HG02943 (cell line): ENCODE measurements around the gene AKT3.
A peak's percentile ranks its signal among the peaks of the same experiment; 100 is the strongest.

Source experiments
- ATAC-seq: cut with Tn5 transposase; IDR thresholded peaks from one replicate; pipeline ENCODE4 v1.9.1; 2021; ENCODE audit warnings: mild to moderate bottlenecking, low read depth, moderate library complexity; ENCODE audit not compliant: unreplicated experiment

AKT3 gene

DNA sequence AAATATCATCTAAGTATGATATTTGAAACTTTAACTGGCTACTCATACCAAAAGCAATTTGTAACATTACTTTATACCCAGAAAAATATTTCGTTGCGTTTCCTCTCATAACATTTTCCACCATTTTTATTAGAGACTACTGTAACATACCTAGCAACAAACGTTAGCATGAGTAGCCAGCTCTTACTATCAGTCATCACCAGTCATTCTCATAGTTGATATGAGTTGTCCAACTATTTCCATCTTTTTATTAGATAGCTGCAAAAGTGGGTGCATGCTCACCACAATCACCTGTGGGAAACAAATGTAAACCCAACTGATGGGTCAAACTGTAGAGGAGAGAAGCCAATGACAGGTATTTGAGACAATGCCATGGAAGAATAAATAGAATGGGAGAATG, 114.6 kb downstream of the AKT3 start:
- no peak for ATAC-seq

DNA sequence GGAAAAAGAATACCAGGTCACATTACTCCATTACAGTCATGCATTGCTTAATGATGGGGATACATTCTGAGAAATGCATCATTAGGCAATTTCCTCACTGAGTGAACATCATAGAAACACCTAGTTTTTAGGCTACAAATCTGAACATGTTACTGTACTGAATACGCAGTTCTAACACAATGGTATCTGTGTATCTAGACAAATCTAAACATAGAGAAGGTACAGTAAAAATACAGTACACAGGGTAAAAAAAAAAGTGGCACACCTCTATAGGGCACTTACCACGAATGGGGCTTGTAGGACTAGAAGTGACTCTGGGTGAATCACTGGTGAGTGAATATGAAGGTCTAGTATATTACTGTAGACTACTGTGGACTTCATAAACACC, 115.7 kb downstream of the AKT3 start:
- no peak for ATAC-seq

DNA sequence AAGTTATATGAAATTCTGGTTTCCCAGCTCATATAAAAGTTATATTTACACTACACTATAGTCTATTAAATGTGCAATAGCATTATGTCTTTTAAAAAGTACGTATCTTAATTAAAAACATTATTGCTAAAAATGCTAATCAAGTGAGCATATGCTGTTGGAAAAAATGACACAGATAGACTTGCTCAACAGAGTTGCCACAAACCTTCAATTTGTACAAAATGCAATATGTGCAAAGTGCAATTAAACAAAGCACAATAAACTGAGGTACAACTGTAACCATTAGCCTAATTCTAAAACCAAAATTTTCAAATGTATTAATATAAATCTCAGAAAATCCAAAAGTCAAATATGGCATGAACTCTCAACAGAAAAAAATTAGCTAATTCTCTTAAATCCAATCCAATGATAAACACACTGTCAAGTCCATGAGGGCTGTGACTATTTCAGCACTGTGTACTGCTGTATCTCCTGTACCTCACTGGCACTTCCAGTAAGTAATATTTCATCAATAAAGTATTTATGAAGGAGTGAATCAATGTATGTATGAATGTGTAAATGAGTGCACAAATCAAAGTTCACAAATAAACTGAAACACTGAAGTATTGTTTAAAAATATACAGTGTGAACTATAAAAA, 116.3 kb downstream of the AKT3 start:
- no peak for ATAC-seq

DNA sequence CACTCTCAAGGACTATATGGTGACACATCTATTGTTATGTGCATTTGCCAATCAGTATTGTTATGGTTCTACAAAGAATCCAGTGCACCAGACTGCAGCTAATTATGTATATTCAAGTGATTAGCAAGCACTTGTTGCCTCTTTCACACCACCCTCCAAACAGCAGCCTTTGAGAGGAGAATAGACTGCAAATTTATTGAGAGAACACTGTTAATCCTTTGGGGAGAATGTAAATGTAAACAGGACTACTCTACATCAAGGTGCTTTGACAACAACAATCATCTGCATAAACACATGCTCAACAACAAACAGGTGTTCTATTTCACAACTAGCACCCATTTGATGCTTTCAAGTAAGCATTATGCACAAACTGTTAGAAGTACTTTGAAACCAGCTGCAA, 117.4 kb downstream of the AKT3 start:
- ATAC-seq: no peak

DNA sequence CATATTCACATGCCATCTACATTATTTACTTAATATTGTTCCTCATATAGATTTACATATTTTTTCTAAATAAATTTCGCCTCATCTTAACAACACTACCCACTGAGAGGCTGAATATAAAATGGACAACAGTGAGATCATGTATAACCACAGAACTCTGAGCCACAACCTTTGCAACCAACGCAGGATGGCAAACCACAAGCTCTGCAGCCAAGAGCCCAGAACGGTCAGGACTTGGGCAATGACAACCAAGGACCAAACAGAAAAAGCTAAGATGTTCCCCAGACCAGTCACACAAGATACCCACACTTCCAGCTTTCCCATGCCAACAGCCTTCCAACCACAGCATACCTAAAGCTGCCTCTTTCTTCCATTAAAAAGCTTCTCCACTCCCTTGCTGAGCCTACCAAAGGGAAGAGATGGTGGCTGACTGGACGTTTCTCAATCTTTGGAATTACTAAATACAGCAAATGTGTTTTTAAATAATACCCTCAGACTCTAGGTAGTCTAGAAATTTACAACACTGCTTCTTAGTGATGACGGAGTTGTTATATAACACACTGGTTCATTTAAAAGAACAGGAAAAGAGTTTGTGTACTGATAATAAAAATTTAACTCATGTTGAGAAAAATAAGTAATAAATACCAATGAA, 117.9 kb downstream of the AKT3 start:
- no peak for ATAC-seq

DNA sequence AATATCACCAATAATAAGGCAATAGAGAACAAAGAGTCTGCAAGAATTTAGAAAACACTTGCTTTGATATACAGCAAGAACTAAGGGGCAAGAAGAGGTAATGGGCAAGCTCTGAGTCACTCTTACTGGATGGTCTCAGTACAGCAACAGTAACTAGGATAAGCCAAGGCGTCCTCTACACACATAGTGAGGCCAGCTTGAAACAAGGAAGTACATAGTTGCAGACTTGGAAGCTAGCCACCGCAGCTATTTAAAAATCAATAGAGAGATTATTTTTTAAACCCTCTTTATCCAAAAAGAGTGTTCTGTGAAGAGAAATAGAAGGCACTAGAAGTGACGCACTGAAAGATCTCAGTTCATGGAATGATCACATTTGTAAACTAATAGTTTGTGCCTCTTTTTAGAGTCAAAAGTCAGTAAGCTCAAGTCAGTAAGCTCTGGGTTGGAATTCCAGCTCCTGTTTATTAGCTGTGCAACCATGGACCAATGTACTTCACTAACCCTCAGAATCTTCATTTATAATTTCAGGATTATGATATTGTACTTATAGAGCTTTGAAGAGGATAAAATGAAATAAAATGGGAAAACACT, 118.6 kb downstream of the AKT3 start:
- ATAC-seq: no peak

DNA sequence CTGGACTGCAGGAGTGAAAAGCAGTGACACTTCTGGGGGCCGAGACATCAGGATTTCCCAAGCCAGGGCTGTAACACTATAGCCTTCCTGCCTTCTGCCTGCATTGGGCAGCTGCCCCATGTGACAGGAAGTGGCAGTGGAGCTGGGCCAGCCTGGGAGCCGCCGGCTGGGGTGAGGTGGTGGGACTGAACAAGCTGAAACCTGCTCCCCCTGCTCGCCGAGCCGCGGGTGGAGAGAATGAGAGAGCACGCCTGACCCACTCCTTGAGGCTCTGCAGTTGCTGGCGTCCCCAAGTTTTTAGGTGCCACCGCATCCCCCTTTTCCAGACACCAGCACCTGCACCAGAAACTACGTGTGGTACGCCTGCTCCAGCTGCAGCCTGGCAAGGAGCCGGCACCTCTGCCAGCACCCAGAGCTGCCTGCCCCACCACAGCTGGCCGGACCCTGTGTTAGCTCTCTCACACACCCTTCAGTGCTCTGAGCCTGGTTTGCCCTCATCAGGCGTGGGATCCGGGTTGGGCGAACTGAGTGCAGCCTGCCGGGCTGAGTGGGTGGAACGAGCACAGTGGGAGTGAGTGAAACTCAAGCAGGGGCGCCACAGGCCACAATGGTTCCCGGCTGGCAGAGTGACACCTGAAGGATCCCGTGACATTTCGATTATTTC, 119.4 kb downstream of the AKT3 start:
- no peak for ATAC-seq

DNA sequence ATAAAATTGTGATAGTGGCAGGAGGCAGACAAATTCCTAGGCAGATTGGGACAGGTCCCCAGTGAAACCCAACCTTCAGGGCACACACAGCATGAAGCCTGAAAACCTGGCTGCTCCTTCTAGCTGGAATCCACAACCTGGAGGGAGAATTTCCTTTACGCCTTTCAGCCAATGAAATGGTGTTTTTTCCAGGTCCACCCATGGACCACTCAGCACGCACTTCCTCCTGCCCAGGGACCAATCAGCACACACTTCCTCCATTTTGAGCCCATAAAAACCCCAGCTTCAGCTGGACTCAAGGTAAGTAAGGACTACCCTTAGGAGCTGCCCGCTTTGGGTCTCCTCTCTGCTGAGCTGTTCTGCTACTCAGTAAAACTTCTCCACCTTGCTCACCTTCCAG, 120.1 kb downstream of the AKT3 start:
- ATAC-seq: no peak

DNA sequence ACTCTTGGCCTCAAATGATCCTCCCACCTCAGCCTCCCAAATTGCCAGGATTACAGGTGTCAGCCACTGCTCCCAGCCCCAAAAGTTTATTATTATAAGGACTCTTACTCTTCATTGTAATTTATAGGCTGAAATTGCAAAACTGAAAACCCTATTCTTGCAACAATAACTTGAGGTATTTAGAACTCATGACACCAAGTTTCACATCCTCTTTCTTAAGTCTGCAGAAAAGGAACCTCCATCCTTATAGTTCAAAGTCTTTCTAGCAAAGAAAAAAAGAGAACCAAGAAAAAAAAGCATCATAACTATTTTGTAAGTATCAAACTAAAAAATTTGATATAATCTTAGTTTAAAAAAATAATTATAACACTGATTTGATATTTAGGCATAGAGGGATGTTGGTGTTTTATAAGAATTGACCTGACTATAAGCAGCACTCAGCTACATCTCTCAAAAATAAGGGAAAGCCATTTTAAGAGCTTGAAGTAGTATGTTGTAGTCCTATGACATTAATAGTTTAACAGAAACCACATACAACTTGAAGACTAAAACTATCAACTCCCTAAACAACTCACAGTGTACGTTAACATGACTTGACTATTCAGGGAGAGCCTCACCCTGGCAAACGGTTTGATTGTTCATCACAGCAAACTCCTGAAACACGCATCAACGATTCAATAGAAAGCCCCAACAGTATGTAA, 122.4 kb downstream of the AKT3 start:
- ATAC-seq: peak; percentile 75

DNA sequence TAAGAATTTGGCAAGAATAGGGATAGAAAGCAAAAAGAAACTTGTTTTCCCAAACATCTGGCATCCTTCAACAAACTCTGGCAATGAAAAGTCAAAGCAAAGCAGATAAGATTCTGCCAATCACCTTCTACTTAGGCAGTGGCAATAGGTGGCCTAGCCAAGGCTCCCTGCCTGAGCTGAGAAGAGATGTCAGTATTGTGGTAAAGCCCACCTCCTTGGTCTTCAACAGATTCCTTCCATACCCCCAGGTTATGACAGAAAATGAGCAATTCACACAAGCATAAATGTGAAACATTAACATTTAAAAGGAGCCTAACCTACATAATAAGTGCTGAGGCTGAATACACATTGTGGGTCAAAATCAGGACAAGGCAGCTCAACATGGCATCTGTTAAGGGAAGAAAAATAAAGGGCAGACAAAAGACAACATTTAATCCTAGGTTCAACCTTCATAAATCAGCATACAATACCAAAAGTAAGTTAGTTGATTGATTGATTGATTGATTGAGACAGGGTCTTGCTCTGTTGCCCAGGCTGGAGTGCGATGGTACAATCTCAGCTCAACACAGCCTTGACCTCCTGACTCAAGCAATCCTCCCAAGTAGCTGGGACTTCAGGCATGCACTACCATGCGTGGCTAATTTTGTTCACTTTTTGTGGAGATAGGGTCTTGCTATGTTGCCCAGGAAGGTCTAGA, 123.1 kb downstream of the AKT3 start:
- ATAC-seq: peak; percentile 11

DNA sequence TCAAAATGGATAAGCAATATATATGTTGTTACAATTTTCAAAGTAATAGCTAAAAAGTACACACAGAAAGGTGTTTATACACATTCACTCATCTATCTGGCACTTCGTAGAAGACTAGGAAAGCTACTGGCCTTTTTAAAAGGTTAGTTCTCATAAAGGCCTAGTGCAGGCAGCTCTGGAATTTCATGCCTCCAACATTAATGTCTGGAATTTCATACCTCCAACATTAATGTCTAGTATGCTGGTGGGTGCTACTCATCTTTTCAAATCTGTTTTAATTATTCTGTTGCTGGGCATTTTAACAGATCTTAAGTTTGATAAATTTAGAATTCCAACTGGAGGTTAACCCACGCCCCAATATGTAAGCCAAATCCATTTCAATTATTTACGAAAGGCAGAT, 124.2 kb downstream of the AKT3 start:
- no peak for ATAC-seq

DNA sequence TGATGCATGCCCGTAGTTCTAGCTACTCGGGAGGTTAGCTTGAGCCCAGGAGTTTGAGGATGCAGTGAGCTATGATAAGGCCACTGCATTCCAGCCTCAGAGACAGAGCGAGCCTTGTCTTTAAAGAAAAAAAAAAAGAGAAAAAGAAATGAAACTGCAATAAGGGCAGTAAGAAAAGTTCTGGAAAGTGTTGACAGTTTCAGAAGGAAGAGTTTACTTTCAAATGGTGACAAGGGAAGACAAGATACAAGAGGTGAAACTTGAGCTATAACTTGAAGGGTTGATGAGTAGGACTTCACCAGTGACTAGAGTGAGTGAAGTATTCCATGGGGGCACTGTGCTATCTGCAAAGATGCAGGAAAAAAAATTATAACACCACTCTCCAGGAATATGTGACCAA, 125.0 kb downstream of the AKT3 start:
- no peak for ATAC-seq

DNA sequence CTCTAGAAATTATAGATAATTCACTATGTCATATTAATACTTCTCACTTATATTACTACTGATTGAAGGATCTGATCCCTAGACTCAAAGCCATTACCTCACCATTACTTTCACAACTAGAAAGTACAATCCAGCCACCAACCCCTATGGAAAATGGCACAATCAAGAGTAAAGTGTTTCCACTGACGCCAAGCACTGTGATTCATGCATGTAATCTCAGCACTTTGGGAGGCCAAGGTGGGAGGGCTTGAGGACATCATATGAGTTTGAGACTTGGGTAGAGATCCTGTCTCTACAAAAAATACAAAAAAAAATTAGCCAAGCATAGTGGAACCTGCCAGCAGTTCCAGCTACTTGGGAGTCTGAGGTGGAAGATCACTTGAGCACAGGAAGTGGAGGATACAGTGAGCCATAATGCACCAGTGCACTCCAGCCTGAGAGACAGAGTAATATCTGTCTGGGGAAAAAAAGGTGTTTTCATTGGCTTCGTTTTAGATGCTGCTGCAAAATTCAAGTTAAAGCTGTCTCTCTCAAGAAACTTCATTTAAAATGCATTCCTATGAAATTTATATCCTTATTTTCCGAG, 126.5 kb downstream of the AKT3 start:
- ATAC-seq: no peak

DNA sequence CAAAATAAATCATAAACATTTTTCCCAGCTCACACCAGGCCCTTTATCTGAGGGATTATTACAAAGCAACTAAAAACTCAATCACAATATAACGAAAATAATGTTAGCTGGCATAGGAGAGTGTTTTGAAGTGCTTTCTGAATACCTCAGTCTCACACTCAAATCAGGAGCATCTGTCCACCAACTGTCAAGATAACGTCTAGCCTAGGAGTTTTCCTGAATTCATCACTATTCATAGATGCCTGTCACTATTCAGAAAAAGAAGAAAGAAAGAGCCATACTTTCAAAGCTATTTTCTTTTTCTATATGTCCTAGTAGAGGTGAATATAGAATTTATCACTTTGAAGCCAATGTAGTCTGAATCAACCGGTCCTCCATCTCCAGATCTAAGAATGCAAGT, 127.0 kb downstream of the AKT3 start:
- ATAC-seq: no peak

DNA sequence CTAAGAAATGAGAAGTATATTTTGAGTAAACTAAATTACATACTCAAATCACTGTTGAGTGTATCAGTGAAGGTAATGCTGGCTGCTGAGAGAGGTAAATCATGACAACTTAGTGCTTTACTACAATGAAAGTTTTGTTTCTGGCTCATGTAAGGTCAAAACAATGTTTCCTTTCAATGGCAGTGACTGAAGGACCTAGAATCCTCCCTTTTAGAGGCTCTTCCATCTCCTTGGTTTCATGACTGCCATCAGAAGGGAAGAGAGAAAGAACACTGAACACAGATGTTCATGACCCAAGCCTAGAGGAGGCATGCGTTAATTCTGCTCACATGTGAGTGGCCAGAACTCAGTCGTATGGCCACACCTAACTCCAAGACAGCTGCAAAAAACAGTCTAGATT, 130.6 kb downstream of the AKT3 start:
- ATAC-seq: no peak

DNA sequence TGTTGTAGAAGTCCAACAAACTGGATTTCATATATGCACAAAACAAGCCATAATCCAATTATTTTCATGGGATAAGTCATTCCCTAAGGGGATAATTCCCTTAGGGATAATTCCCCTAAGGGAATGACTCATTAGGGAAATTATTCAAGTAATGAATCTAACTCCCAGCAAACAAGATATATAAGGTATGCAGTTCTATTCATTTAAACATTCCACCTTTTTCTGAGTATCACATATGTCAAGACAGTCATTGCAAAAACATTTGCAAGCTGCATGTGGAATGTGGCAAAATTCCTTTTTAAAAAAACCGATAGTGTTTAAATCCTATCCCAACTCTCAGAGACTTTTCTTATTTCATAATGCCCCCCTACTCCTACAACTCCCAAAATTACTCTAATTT, 131.2 kb downstream of the AKT3 start:
- ATAC-seq: no peak

DNA sequence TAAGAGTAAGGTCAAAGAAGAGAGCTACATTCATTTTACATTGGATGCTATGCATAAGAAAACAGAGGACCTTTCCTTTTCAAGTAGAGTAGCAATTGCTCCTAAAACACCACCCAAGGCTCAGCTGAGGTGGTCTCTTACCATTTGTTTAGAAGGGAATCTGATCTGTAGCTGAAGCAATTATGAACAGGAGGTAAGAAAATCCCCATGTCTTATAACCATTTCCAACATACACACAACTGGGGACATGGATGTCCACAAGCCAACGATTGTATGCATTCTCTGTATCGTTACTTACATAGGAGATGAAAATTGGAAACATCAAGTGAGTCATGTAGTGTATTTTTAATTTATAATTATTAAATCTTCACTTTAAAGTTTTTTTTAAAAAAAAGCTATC, 132.0 kb downstream of the AKT3 start:
- no peak for ATAC-seq

DNA sequence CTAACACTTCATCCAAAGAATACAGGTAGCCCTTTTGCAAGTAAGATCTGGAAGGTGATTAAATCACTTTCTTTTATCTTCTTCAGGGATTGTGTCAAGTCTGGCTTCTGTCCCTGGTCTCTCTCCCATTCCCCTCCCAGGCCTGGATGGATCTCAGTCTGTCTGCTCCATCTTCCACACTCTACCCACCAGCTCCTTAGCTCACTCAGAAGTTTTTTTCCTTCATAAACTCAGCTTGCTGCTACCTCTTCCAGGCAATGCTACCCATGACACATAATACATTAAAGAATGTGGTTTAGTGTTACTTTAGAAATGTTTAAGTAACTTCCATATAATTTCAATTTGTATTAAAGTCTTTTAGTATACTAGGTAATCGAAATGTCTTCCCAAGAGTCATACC, 133.1 kb downstream of the AKT3 start:
- ATAC-seq: no peak

DNA sequence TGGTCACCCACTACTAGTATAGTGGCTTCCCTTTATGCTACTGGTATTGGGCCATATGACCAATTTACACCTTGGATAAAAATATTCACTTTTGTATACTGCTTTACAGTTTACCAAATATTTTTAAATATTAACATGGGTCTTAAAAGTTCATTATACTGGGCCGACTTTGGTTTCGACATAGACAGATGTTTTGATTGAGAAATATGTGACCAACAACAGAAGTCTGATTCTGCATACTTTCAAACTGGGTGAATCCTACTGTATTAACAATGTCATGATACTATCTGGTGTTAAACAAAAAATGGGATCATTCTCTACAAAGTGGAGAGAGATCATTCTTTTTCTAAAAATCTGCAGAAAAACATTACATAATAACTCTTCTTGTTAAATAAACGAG, 134.8 kb downstream of the AKT3 start:
- ATAC-seq: no peak

DNA sequence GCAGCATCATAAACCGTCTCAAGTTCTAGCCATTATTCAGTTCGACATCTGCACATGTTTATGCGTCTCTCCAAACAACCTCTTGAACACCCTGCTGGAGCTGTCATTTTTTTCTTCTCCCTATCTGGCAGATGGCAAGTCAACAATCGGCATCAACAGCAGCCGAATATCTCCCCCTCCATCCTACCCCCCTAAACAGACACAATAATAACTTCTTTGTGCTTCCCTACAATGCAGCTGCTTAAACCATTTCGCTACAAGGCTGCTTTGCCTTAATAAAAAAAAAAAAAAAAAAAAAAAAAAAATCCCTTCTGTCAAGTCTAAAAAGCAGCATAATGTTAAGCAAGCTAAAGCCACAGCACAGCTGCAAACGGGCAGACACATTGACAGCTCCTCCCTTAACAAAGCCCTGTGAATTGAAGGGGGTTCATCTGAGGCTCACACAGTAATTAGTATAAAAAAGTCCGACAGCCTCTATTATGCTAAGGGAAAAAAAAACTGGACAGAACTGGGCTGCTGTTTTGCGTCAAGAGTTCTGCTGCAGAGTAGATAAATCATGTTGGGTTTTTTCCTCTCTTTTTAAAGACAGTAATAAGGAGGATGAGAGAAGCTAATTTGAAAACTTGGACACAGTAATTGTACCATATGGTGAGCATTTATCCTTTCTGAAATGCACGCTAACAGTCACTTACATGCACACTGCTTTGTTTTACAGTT, 136.4 kb downstream of the AKT3 start:
- no peak for ATAC-seq
